ENCODE measurements around the gene CAPRIN2. TPM values are rescaled to one million over a fixed set of nuclear protein-coding genes. Genes with fewer than 3 reads are reported as not detected.

CAPRIN2 gene
- total RNA-seq, 1 experiment from 2014 or later = 123 TPM

DNA sequence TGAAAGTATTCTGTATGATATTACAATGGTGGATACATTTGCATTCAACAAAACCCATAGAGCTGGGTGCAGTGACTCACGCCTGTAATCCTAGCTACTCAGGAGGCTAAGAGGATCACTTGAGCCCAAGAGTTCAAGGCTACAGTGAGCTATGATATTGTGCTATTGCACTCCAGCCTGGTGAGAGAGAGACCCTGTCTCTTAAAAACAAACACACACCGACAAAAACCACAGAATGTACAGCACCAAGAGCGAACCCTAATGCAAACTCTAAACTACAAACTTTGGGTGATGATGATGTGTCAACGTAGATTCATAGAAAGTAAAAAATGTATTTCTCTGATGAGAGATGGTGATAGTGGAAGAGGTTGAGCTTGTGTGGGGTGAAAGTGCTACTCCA, 8.6 kb downstream of the CAPRIN2 start:
- WGBS (ENCODE audit: extremely low coverage, insufficient read length, low lambda C conversion rate) = no CpG with 5 or more reads among the region's 4 CpGs
- H4K20me1 ChIP-seq (ENCODE audit: control insufficient read depth, insufficient read depth, insufficient read length) = no peaks in the 10 kb centered on the region
- no peak overlapping the region for H3K4ac ChIP-seq (ENCODE audit: low read depth, low read length)
- no peak overlapping the region for H4K8ac ChIP-seq (replicated peaks; ENCODE audit: insufficient read length, low read depth, low read length)
- 0 out of 2 replicates have a peak, but pooled peaks cover 2% of the 10 kb centered on the region for H3K4me1 ChIP-seq (ENCODE audit: insufficient read depth, low read length)
- peaks cover 32 to 66% (median 36%) of the 10 kb centered on the region in 3 experiments for H3K36me3 Mint-ChIP-seq (ENCODE audit: insufficient read depth in 1 of 3, low read depth in 3 of 3)
- H2BK5ac ChIP-seq (ENCODE audit: insufficient read length, low read length) = no peak overlapping the region
- TF ChIP-seq, protein P1, sequence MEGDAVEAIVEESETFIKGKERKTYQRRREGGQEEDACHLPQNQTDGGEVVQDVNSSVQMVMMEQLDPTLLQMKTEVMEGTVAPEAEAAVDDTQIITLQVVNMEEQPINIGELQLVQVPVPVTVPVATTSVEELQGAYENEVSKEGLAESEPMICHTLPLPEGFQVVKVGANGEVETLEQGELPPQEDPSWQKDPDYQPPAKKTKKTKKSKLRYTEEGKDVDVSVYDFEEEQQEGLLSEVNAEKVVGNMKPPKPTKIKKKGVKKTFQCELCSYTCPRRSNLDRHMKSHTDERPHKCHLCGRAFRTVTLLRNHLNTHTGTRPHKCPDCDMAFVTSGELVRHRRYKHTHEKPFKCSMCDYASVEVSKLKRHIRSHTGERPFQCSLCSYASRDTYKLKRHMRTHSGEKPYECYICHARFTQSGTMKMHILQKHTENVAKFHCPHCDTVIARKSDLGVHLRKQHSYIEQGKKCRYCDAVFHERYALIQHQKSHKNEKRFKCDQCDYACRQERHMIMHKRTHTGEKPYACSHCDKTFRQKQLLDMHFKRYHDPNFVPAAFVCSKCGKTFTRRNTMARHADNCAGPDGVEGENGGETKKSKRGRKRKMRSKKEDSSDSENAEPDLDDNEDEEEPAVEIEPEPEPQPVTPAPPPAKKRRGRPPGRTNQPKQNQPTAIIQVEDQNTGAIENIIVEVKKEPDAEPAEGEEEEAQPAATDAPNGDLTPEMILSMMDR (conservative IDR thresholded peaks at IDR 0.05) = no peak
- no peak overlapping the region for H4K5ac ChIP-seq (ENCODE audit: insufficient read length, low read depth, low read length)
- H3K27me3 Mint-ChIP-seq (ENCODE audit: low read depth) = no peaks in the 10 kb centered on the region
- H4K91ac ChIP-seq (ENCODE audit: insufficient read length, low read depth, low read length) = no peak overlapping the region
- no peak overlapping the region for H3K23ac ChIP-seq (ENCODE audit: insufficient read length, low read depth, low read length)
- H3T11ph ChIP-seq (ENCODE audit: low read length) = no peak overlapping the region
- no peak overlapping the region for H3K56ac ChIP-seq (ENCODE audit: insufficient read length, low read depth, low read length)
- H3K27ac ChIP-seq (ENCODE audit: insufficient read length, low read depth, low read length) = no peak overlapping the region
- peaks cover 18% of the 10 kb centered on the region; the same call in 1 of the 2 replicates for H3K79me2 ChIP-seq (ENCODE audit: insufficient read depth, low read length)
- no peak overlapping the region for H3K4me2 ChIP-seq (ENCODE audit: insufficient read depth, insufficient read length, low read length)
- H2BK20ac ChIP-seq (ENCODE audit: low read depth, low read length, poor library complexity, severe bottlenecking) = no peak overlapping the region
- H3K9me3 Mint-ChIP-seq = peaks cover 0 to 3% of the 10 kb centered on the region in 2 experiments; a peak in 3 of 5 replicates
- no peak overlapping the region for H3K18ac ChIP-seq (ENCODE audit: insufficient read length, low read depth, low read length)
- no peak overlapping the region for H2AFZ ChIP-seq (ENCODE audit: low read length)
- H3K27ac Mint-ChIP-seq = peak overlapping the region in 1 of 3 experiments; percentile 56; a peak in 2 of 7 replicates
- no peaks in the 10 kb centered on the region for H3K23me2 ChIP-seq (ENCODE audit: insufficient read length, low read depth, low read length, poor library complexity, severe bottlenecking)
- no peak overlapping the region for H3K14ac ChIP-seq (ENCODE audit: insufficient read depth, low read length)
- peaks cover 3 to 39% of the 10 kb centered on the region in 2 experiments; a peak in 3 of 4 replicates for H3K4me1 Mint-ChIP-seq
- no peak overlapping the region for H2BK15ac ChIP-seq (ENCODE audit: low read depth, low read length)
- no peak overlapping the region for H2BK12ac ChIP-seq (ENCODE audit: insufficient read length, low read depth, low read length)
- H3K27me3 ChIP-seq (ENCODE audit: insufficient read depth, low read length) = no peaks in the 10 kb centered on the region
- H2AK5ac ChIP-seq (ENCODE audit: insufficient read length, low read length) = no peak overlapping the region
- no peak overlapping the region for H3K9ac ChIP-seq (ENCODE audit: extremely low read depth, insufficient read length, low read length)
- no peak overlapping the region for H3K4me3 Mint-ChIP-seq
- H3K9me3 ChIP-seq (ENCODE audit: control insufficient read depth, low read depth, low read length) = no peaks in the 10 kb centered on the region
- no peak overlapping the region for H2BK120ac ChIP-seq (ENCODE audit: low read depth, low read length, poor library complexity, severe bottlenecking)
- no peak for DNase-seq
- peaks cover 4% of the 10 kb centered on the region for H3K79me1 ChIP-seq (ENCODE audit: insufficient read depth, low read depth, low read length, poor library complexity, severe bottlenecking)

Data from H9 (cell line).